ENCODE measurements around the gene NR2C2.
"Not testable (repeated sequence)": the region's sequence is repeated elsewhere in the genome, so short reads cannot be mapped to it uniquely, and the experiment has no call there.

Gene NR2C2

DNA sequence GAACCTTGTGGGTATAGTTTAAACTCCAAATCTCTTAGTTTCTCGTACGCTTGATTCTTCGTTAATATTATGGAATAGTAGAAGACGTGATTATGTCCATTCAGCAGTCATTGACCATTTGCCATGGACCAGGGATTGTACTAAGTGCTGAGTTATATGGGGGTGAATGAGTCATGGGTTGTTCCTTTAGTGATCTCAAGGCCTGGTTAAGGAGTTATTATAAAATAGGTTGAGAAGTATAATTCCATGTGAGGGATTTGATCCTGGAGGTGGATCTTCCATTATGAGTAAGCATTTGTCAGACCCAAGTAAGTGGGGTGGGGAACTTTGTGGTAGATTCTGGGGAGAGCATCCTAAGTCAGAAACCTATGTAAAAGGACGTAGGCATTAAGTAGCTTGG is 15.4 kb downstream of the NR2C2 start:
- no peak for DNase-seq

- DNase-seq: no peak
These were observed 19.9 kb downstream of the NR2C2 start for GRCh38 chr3:14967285-14967684.

DNA sequence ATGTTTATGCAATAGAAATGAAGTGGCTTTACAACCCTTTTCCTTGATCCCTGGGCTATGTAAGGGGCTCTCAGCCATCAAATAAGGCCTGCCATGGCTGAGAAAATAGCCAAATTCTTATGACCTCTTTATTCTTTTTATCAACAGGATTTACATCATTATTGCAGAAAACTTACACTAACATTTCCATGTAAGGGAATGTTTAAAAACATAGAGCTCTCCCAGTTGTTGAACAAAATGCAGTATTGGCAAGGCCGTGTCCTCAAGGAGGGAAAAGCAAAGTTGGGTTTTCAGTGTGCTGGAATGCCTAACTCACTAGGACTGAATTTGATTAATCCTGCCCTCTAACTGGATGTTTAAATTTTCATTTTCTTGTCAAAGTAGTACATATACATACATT is 22.3 kb downstream of the NR2C2 start:
- no peak for DNase-seq

DNA sequence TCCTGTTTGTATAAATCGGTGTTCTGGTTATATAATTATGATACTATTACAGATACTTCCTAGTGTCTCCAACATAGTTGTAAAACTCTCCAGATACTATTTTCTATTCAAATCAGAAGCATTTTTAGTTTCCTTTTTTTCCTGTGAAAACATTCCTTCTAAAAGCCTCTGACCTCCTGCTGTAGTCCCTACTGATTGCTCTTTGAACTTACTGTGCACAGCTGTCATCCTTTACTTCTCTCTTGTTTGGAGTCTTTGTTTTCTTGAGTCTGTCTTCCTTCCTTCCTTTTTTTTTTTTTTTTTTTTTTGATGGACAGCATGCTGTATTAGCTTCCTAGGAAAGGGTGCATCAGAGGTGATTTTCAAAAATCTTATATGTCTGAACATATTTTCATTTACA is 28.9 kb downstream of the NR2C2 start:
- DNase-seq: no peak

DNA sequence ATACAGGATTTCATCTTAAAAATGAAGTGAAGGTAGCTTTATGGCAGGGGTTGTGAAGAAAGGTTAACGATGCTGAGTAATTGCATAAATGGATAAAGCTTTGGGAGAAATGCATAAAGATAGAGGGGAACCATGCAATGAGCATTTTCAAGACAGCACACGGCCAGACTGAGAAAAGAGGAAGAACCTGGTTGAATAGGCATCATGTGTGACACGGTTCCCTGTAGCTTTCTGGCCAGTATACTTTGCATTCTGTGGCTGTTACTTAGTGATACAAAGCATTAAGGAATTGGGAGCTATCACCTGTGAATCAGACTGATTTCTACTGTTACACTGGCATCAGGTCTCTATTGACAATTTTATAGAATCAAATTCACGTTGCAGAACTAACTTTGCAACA is 33.3 kb downstream of the NR2C2 start:
- no peak for DNase-seq

GRCh38 chr3:14984581-14985113 is 37.3 kb downstream of the NR2C2 start:
- DNase-seq: no peak

- no peak for DNase-seq
These were observed 41.6 kb downstream of the NR2C2 start for GRCh38 chr3:14988988-14989394.

GRCh38 chr3:14989943-14990779 is 42.8 kb downstream of the NR2C2 start:
- DNase-seq: no peak

DNA sequence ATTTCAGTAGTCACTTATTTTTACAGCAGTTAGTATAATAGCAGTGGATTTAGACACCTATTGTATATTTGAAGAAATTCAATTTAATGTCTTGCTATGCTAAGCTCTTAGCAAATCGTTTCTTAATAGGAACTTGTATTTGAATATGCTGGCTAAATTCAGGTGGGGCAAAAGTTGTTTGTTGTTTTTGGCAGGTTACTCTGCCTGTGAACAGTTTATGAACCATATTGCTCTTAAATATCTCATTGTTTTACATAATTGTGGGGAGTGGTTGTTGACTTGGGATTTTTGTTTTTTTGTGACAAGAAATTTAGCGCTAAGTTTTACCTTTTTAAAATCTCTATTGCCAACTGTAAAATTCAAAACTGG is 43.4 kb downstream of the NR2C2 start:
- DNase-seq: no peak

GRCh38 chr3:14991151-14991742 is 43.9 kb downstream of the NR2C2 start:
- no peak for DNase-seq

GRCh38 chr3:14991818-14992612 is 44.6 kb downstream of the NR2C2 start:
- DNase-seq: no peak

- DNase-seq: no peak
These were observed 50.6 kb downstream of the NR2C2 start for GRCh38 chr3:14997941-14998340.

DNA sequence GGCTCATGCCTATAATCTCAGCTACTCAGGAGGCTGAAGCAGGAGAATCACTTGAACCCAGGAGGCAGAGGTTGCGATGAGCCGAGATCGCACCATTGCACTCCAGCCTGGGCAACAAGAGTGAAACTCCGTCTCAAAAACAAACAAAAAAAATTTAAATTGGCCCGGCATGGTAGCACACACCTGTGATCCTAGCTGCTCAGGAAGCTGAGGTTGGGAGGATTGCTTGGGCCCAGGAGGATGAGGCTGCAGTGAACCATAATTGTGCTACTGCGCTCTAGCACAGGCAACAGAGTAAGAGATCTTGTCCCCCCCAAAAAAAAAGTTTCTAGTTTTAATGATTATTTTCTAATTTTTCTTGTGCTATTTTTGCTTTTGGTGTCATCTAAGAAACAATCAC is 51.8 kb downstream of the NR2C2 start:
- not testable (repeated sequence) for DNase-seq

DNA sequence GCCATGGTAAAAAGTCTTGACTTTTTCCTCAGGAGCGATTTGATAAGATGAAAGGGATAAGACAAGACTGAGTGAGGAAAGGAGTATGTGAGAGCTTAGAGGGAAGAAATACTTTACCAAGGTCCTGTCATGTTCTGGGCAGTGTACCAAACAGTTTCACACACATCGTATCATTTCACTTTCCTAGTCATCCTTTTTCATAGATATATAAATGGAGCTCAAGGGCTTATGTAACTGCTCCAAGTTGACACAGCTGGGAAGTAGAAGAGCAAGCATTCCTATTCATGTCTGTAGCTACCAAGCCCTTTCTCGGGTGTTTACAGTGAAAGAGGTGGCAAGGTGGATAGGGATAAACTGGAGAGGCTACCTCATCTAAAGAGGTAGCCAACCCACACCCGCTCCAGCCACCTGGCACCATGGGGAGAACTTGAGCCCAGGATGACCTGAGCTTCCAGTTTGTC is 60.3 kb downstream of the NR2C2 start:
- DNase-seq: no peak

DNA sequence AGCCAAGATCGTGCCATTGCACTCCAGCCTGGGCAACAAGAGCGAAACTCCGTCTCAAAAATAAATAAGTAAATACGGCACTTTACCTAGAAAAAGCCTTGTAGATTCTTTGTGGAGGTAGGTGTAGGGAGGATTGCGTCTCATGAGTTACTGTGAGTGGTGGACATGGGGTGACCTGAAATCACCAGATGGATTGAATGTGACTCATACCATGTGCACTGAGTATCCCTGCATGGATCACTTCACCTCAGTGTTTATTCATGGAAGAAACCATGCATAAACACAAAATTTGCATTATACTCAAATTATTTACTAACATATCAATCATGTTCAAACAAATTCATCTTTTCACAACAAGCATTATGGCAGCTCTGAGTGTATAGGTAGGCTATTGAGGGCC is 61.8 kb downstream of the NR2C2 start:
- DNase-seq: no peak

DNA sequence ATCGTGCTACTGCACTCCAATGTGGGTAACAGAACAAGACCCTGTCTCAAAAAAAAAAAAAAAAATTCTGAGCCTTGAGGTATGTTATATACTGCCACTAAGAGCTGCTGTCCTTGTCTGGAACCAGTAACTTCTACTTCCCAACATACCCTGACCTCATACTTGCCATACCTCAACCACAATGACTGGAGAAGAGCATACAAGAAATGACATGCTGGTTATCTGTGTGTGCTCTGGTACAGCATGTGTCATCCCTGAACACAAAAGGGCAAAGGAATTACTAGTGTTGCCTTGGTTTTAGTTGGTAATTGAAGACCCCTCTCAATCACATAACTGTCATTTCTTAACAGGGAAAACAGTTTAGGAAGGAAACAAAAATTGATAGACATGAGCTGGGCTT is 63.3 kb downstream of the NR2C2 start:
- DNase-seq: no peak

DNA sequence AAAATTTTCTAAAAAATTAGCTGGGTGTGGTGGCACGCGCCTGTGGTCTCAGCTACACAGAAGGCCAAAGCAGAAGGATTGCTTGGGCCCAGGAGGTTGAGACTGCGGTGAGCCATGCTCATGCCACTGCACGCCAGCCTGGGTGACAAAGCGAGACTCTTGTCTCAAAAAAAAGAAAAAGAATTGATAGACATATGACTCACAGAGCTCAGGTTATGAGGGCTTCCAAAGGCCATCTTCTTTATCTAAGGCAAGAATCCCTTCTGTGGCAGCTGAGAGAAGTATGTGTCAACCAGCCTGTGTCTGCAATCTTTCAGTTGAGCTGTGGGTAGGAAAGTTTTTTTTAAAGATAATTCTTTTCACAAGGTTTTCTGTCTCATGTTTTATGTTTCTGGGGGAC is 63.8 kb downstream of the NR2C2 start:
- DNase-seq: no peak

DNA sequence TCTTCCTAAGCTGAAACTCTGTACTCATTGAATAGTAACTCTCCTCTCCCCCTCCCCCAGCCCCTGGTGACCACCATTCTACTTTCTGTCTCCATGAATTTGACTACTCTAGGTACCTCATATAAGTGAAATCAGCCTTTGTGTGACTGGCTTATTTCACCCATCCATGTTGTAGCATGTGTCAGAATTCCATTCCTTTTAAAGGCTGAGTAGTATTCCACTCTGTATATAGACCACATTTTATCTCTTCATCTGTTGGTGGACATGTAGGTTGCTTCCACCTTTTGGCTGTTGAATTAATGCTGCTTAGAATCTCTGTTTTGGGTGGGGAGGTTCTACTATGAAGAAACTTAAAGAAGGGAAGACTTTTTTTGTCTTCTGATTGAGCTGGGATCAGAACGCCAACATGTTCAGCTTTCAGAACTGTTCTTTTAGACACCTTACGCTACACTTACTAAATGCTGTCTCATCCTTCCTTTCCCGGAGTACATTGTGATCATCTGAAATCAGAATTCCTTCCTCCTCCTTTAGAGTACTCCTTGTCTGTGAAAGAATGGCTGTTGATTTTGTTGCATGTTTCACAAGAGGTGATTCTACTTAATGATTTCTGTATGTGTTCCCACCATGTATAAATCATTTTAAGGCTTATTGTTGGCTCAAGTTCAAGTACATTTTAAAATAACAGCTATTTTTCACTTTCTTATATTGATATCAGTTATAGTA is 67.4 kb downstream of the NR2C2 start:
- DNase-seq: no peak

DNA sequence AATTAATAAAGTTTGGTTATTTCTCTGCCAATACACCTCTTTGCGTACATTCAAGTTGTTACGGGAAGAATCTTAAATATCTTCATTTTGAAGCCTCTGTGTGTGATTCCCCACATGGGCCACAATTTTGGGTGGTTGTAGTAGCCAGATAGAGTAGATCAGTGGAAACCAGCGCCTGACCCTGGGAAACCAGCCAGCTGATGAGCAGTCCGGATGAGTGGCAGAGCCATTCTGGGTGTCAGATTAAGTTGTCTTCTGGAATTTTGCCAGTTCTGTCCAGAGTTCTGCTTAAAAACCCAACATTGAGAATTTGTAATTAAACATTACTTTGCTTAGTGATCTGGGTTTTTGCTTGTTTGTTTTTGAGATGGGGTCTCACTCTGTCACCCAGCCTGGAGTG is 68.1 kb downstream of the NR2C2 start:
- no peak for DNase-seq

DNA sequence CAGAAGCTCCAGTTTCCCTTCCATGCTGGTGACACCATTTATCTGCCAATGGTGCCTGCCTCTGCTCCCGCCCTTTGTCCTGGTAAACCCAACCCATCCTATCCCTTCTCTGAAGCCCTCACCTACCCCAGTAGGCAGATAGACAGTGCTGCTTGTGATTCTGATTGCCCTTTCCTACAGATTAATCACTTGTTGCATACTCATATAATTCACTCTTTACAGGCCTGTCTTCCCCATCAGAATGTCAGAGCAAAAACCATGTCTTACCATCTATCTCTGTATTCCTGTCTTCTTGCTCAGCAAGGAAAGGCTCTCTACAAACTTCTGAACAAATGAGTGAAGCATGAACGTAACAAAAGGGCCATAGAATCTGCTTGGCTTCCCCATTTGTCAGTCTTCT is 69.8 kb downstream of the NR2C2 start:
- no peak for DNase-seq

DNA sequence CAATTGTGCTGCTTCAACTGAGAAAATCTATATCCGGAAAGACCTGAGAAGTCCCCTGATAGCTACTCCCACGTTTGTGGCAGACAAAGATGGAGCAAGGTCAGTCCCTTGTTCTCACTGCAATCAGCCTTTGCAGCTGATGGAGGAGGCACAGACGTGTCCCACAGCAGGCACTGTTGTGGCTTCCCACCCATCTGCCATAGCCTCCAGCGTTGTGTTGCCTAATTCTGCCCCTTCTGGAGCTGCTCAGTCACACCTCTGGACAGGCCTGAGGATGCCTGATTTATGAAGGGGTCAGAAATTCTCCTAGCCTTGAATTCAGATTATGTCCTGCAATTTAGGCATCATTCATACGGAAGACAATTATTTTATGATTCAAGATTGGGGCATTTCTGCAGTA is 75.9 kb downstream of the NR2C2 start:
- no peak for DNase-seq

DNA sequence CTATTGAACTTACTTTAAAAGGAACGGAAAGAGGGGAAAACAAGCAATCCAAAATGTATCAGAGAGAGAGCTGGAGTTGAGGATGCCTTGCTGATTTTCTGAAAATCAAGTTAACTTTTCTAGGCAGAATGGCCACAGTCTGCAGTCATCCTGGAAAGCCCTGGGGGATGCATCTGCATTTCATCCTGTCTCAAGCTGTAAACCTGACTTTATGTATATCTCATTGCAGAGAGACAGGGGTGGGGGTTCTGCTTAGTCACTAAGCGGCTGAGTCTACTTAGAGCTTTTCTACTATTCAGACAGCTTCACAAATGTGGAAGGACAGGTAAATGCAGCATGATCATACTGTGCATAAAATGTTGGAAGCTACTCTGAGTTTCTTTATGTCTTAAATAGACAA is 76.3 kb downstream of the NR2C2 start:
- DNase-seq: no peak

- DNase-seq: no peak
These were observed 82.2 kb downstream of the NR2C2 start for GRCh38 chr3:15029625-15030024.

Data from activated naive CD4-positive, alpha-beta T cell (primary cell).